H1 (cell line): ENCODE measurements around the gene EXT2. TPM values are rescaled to one million over a fixed set of nuclear protein-coding genes. Genes with fewer than 3 reads are reported as not detected.

Experiments
- CTCF ChIA-PET: fragments of 300-600 bp; sonication (Branson Sonifier 250); formaldehyde crosslinking; loops from one replicate; lab custom pipeline; 2021; ENCODE audit not compliant: partially characterized antibody; lab: Charles Lee
- POLR2A ChIA-PET: fragments of 300-600 bp; sonication (Branson Sonifier 250); formaldehyde crosslinking; loops from one replicate; lab custom pipeline; 2021; ENCODE audit warnings: inconsistent platforms; ENCODE audit not compliant: partially characterized antibody; lab: Charles Lee
- DNase-seq, 2 experiments: peaks; one replicate each; pipeline versions ENCODE4 v3.0.0 to v3.0.0-alpha.2; 2010 to 2022; ENCODE audit warnings: low spot score in 2 of 2, low read depth in 1 of 2, mixed read lengths in 1 of 2
- FAIRE-seq: peaks from 2 replicates; lab custom pipeline; 2011; peaks lifted over from hg19 to GRCh38; lab: Jason Lieb, UNC
- H2AFZ ChIP-seq: 2 replicates; pipeline ENCODE4 v1.8.1; 2012; ENCODE audit warnings: low read length, inconsistent platforms
- H2AK5ac ChIP-seq: 2 replicates; pipeline ENCODE4 v1.6.1; 2013; ENCODE audit warnings: low read depth, low read length
- H2BK120ac ChIP-seq: replicated peaks from 2 replicates; pipeline ENCODE3; 2013; ENCODE audit warnings: low read depth, low read length, inconsistent platforms
- H2BK12ac ChIP-seq: 2 replicates; pipeline ENCODE4 v1.6.1; 2013; ENCODE audit warnings: low read depth, low read length
- H2BK15ac ChIP-seq: 2 replicates; pipeline ENCODE4 v1.6.1; 2013; ENCODE audit warnings: low read length
- H2BK20ac ChIP-seq: 2 replicates; pipeline ENCODE4 v1.6.1; 2013; ENCODE audit warnings: low read length
- H2BK5ac ChIP-seq: 2 replicates; pipeline ENCODE4 v1.6.1; 2013; ENCODE audit warnings: low read depth, low read length
- H3K14ac ChIP-seq: 2 replicates; pipeline ENCODE4 v1.6.1; 2013; ENCODE audit warnings: inconsistent platforms; ENCODE audit not compliant: insufficient read length
- H3K18ac ChIP-seq: 2 replicates; pipeline ENCODE4 v1.6.1; 2013; ENCODE audit warnings: low read length; ENCODE audit errors: extremely low read depth
- H3K23ac ChIP-seq: 2 replicates; pipeline ENCODE4 v1.6.1; 2013; ENCODE audit warnings: inconsistent platforms; ENCODE audit not compliant: insufficient read length
- H3K23me2 ChIP-seq: 2 replicates; pipeline ENCODE4 v1.6.1; 2013; ENCODE audit warnings: low read depth, low read length
- H3K27ac ChIP-seq: 2 replicates; pipeline ENCODE4 v1.6.1; 2011; ENCODE audit warnings: low read depth, low read length, inconsistent platforms
- H3K27me3 ChIP-seq, 4 experiments: replicated peaks in 1 of 4; 1 replicate in 1 of 4; 2 replicates in 3 of 4; pipeline versions ENCODE4 v1.6.1 to v1.8.1; 2011 to 2013; ENCODE audit warnings: low read length in 3 of 4, mild to moderate bottlenecking in 3 of 4, inconsistent platforms in 2 of 4, mixed read lengths in 2 of 4, moderate library complexity in 1 of 4; ENCODE audit not compliant: control insufficient read depth in 3 of 4, insufficient read depth in 3 of 4; ENCODE audit errors: extremely low read depth in 1 of 4
- H3K36me3 ChIP-seq, 4 experiments: 2 replicates each; pipeline versions ENCODE4 v1.6.1 to v1.8.1; 2011 to 2013; ENCODE audit warnings: mild to moderate bottlenecking in 4 of 4, low read length in 3 of 4, moderate library complexity in 2 of 4, control low read depth in 1 of 4, inconsistent platforms in 1 of 4; ENCODE audit not compliant: insufficient read depth in 4 of 4, control insufficient read depth in 2 of 4
- H3K4ac ChIP-seq: replicated peaks from 2 replicates; pipeline ENCODE3; 2013; ENCODE audit warnings: low read length, low read depth, mixed read lengths, inconsistent platforms; ENCODE audit not compliant: insufficient read length
- H3K4me1 ChIP-seq, 4 experiments: replicated peaks in 1 of 4; 1 replicate in 1 of 4; 2 replicates in 3 of 4; pipeline versions ENCODE4 v1.6.1 to v1.8.1; 2011 to 2013; ENCODE audit warnings: low read length in 3 of 4, inconsistent platforms in 2 of 4, mixed read lengths in 1 of 4; ENCODE audit not compliant: insufficient read depth in 4 of 4, control insufficient read depth in 3 of 4
- H3K4me2 ChIP-seq, 2 experiments: 2 replicates each; pipeline versions ENCODE4 v1.6.1 to v1.8.1; 2011 to 2013; ENCODE audit warnings: low read depth in 2 of 2, low read length in 2 of 2, control low read depth in 1 of 2, inconsistent platforms in 1 of 2, mild to moderate bottlenecking in 1 of 2; ENCODE audit not compliant: insufficient read depth in 1 of 2
- H3K4me3 ChIP-seq, 4 experiments: fragments of 200-600, 300-600 bp in 1 of 4; sonication (generic), shearing (Covaris generic), sonication (Bioruptor Twin) in 1 of 4; 2 replicates each; pipeline versions ENCODE4 v1.5.1 to v1.8.1; 2011 to 2016; ENCODE audit warnings: low read length in 4 of 4, low read depth in 3 of 4, control low read depth in 2 of 4, inconsistent platforms in 2 of 4, mild to moderate bottlenecking in 2 of 4, mixed read lengths in 1 of 4, moderate library complexity in 1 of 4; ENCODE audit not compliant: insufficient read depth in 2 of 4; ENCODE audit errors: extremely low read depth in 1 of 4
- H3K56ac ChIP-seq: replicated peaks from 2 replicates; pipeline ENCODE3; 2013; ENCODE audit warnings: low read depth, mild to moderate bottlenecking, mixed read lengths, low read length, inconsistent platforms; ENCODE audit not compliant: insufficient read length
- H3K79me1 ChIP-seq: 2 replicates; pipeline ENCODE4 v1.6.1; 2013; ENCODE audit warnings: low read depth, low read length, control low read depth
- H3K79me2 ChIP-seq, 2 experiments: 2 replicates each; pipeline versions ENCODE4 v1.6.1 to v1.8.1; 2012 to 2013; ENCODE audit warnings: low read length in 2 of 2, mild to moderate bottlenecking in 2 of 2, inconsistent platforms in 1 of 2; ENCODE audit not compliant: insufficient read depth in 2 of 2, control insufficient read depth in 1 of 2
- H3K9ac ChIP-seq, 4 experiments: replicated peaks in 1 of 4; 1 replicate in 1 of 4; 2 replicates in 3 of 4; pipeline versions ENCODE4 v1.6.1 to v1.8.1; 2011 to 2013; ENCODE audit warnings: low read depth in 3 of 4, low read length in 3 of 4, control low read depth in 2 of 4, mild to moderate bottlenecking in 2 of 4, moderate library complexity in 2 of 4, inconsistent platforms in 1 of 4; ENCODE audit errors: extremely low read depth in 1 of 4
- H3K9me3 ChIP-seq, 2 experiments: 2 replicates each; pipeline versions ENCODE4 v1.6.1 to v1.8.1; 2012 to 2013; ENCODE audit warnings: mild to moderate bottlenecking in 2 of 2, moderate library complexity in 2 of 2, control low read depth in 1 of 2, inconsistent platforms in 1 of 2, low read depth in 1 of 2, low read length in 1 of 2, mixed read lengths in 1 of 2; ENCODE audit not compliant: insufficient read depth in 2 of 2
- H4K20me1 ChIP-seq, 2 experiments: replicated peaks in 1 of 2; 2 replicates each; pipeline versions ENCODE3 to v1.8.1; 2011 to 2013; ENCODE audit warnings: inconsistent platforms in 2 of 2, low read length in 2 of 2, mild to moderate bottlenecking in 1 of 2; ENCODE audit not compliant: insufficient read depth in 2 of 2, control insufficient read depth in 1 of 2
- H4K5ac ChIP-seq: 2 replicates; pipeline ENCODE4 v1.6.1; 2013; ENCODE audit warnings: low read length, low read depth, mixed read lengths, inconsistent platforms; ENCODE audit not compliant: insufficient read length
- H4K8ac ChIP-seq: 2 replicates; pipeline ENCODE4 v1.8.0; 2013; ENCODE audit warnings: mild to moderate bottlenecking, moderate library complexity, low read length, inconsistent platforms; ENCODE audit not compliant: insufficient read depth; ENCODE audit errors: extremely low read depth
- H4K91ac ChIP-seq: replicated peaks from 2 replicates; pipeline ENCODE3; 2013; ENCODE audit warnings: low read length, mixed read lengths, inconsistent platforms; ENCODE audit not compliant: insufficient read length
- BCL11A ChIP-seq, 2 experiments: IDR thresholded peaks; one replicate each; pipeline ENCODE4 v1.6.1; 2011; ENCODE audit warnings: low read depth in 2 of 2, low read length in 2 of 2, mild to moderate bottlenecking in 2 of 2
- RBBP5 ChIP-seq: IDR thresholded peaks from 2 replicates; pipeline ENCODE4 v1.7.1; 2012; ENCODE audit warnings: low read depth, mild to moderate bottlenecking, inconsistent platforms, low read length, moderate library complexity, borderline replicate concordance
- WGBS, 2 experiments: shearing (Covaris generic) in 1 of 2; methylation state at CpG; one replicate each; pipeline versions ENCODE4 v1.1.6 to v1.1.7; 2013 to 2015; ENCODE audit warnings: low lambda C conversion rate in 2 of 2, mixed read lengths in 2 of 2, inconsistent platforms in 1 of 2, low coverage in 1 of 2, missing lambda C conversion rate in 1 of 2; ENCODE audit not compliant: insufficient replicate concordance in 2 of 2, insufficient coverage in 1 of 2, insufficient read length in 1 of 2; ENCODE audit errors: extremely low coverage in 1 of 2, missing lambda C conversion rate in 1 of 2; 5-methylcytosine and 5-hydroxymethylcytosine counted together
- polyA plus RNA-seq, 7 experiments: library from polyadenylated mRNA; depleted of rRNA in 3 of 7; stranded (reverse) in 5 of 7; unstranded in 2 of 7; fragments of >200 nt in 5 of 7; fragments of 200-250 nt in 2 of 7; gene quantifications; 1 replicate in 5 of 7; 2 replicates in 1 of 7; 4 replicates in 1 of 7; pipeline versions ENCODE4 v1.2.1 to v1.2.3, GENCODE V29; 2011 to 2013; ENCODE audit warnings: missing spikeins in 2 of 7, mixed read lengths in 2 of 7
- total RNA-seq: library from RNA; stranded (reverse); fragmentation: NEBNext Ultra II Directional; extraction: Animal tissue kit (Norgen Biotek cat#: 25700); gene quantifications from 2 replicates; pipeline ENCODE4 v1.2.1, GENCODE V29; 2021
- TF ChIP-seq, protein P1 (sequence below): IDR thresholded peaks from 2 replicates; pipeline ENCODE4 v1.6.1; 2012; ENCODE audit warnings: inconsistent platforms

Gene EXT2
- total and polyA plus RNA-seq, 2 of the 8 experiments (the other 6 are each of a cell fraction or from before 2014, with no cell fraction given) = 29.8 to 42.8 TPM

GRCh38 chr11:44172966-44173365 lies 77.5 kb downstream of the EXT2 start:
- no peak overlapping the region for H3K23ac ChIP-seq
- no peak overlapping the region for H4K5ac ChIP-seq
- no peak overlapping the region for H4K91ac ChIP-seq
- H3K9ac ChIP-seq = no peak overlapping the region
- no peaks in the 10 kb centered on the region for H3K27me3 ChIP-seq
- H3K56ac ChIP-seq = no peak overlapping the region
- no peaks in the 10 kb centered on the region for H3K36me3 ChIP-seq
- H3K14ac ChIP-seq = no peak overlapping the region
- no peak overlapping the region for H2BK15ac ChIP-seq
- H3K4me1 ChIP-seq = peaks cover 0 to 8% (median 4%) of the 10 kb centered on the region in 4 experiments; a peak in 5 of 7 replicates
- no peaks in the 10 kb centered on the region for H3K79me2 ChIP-seq
- no peak overlapping the region for H3K4me3 ChIP-seq
- CTCF ChIA-PET = interaction anchor here (2.0 kb wide), 1 partner anchor 39 kb away, joined by 9 read pairs; no protein-coding TSS in a partner anchor
- H2BK5ac ChIP-seq = no peak overlapping the region
- no peak overlapping the region for H2BK12ac ChIP-seq
- DNase-seq (no peak), FAIRE-seq (no peak)
- no peak for TF ChIP-seq BCL11A (IDR thresholded peaks at IDR 0.05; ENCODE audit: low read depth in 2 of 2, low read length in 2 of 2)
- no peak for TF ChIP-seq RBBP5
- TF ChIP-seq, protein P1, sequence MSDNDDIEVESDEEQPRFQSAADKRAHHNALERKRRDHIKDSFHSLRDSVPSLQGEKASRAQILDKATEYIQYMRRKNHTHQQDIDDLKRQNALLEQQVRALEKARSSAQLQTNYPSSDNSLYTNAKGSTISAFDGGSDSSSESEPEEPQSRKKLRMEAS = no peak
- no peaks in the 10 kb centered on the region; a peak in 1 of 4 replicates for H3K9me3 ChIP-seq
- no peak overlapping the region for H3K27ac ChIP-seq
- no peak overlapping the region for H3K18ac ChIP-seq
- H2BK20ac ChIP-seq = no peak overlapping the region
- no peaks in the 10 kb centered on the region for H3K23me2 ChIP-seq
- H4K20me1 ChIP-seq = peaks cover 0 to 2% of the 10 kb centered on the region in 2 experiments
- POLR2A ChIA-PET = no interaction called here
- H2AFZ ChIP-seq = no peak overlapping the region
- H4K8ac ChIP-seq = no peak overlapping the region
- no peak overlapping the region; the same call in 1 of the 2 replicates for H2AK5ac ChIP-seq
- H3K79me1 ChIP-seq = no peaks in the 10 kb centered on the region
- WGBS, 2 experiments = 82% methylated on average over 3 of the region's 3 CpGs; no CpG with 5 or more reads in 1 of the 2 experiments
- H3K4ac ChIP-seq = no peak overlapping the region
- no peak overlapping the region for H2BK120ac ChIP-seq
- H3K4me2 ChIP-seq = no peak overlapping the region
